Pancreas (tissue), 10 donors: ENCODE measurements around the gene DOCK10. TPM values are rescaled to one million over a fixed set of nuclear protein-coding genes. Genes with fewer than 3 reads are reported as not detected.
"Not testable (repeated sequence)": the region's sequence is repeated elsewhere in the genome, so short reads cannot be mapped to it uniquely, and the experiment has no call there.

Source experiments
- ATAC-seq, 4 donors: fragments of 200-7000 bp; cut with Tn5 transposase; one replicate each; pipeline versions ENCODE4 v1.8.0 to v1.9.1; 2020; ENCODE audit warnings: mild to moderate bottlenecking in 4 of 4, moderate library complexity in 4 of 4
- DNase-seq, 6 donors: peaks; one replicate each; pipeline ENCODE4 v3.0.0-alpha.2; 2020
- FAIRE-seq: peaks from 2 replicates; lab custom pipeline; 2012; peaks lifted over from hg19 to GRCh38; lab: Jason Lieb, UNC
- H3K27ac ChIP-seq, 4 donors: fragments of 200-600 bp; sonication (generic); 1 replicate in 3 of 4; 2 replicates in 1 of 4; pipeline versions ENCODE4 v1.5.0 to v1.8.0; 2020
- H3K27me3 ChIP-seq, 4 donors: fragments of 200-600 bp; one replicate each; pipeline ENCODE4 v1.8.0; 2021
- H3K36me3 ChIP-seq, 3 donors: fragments of 200-600 bp; sonication (generic) in 1 of 3; one replicate each; pipeline versions ENCODE4 v1.5.0 to v1.8.0; 2020 to 2021
- H3K4me1 ChIP-seq, 3 donors: fragments of 200-600 bp; one replicate each; pipeline ENCODE4 v1.8.0; 2021
- H3K4me3 ChIP-seq, 4 donors: fragments of 200-600 bp; sonication (generic) in 2 of 4; one replicate each; pipeline versions ENCODE4 v1.5.0 to v1.8.0; 2020 to 2021
- H3K9me3 ChIP-seq, 4 donors: fragments of 200-600 bp; one replicate each; pipeline ENCODE4 v1.8.0; 2021
- WGBS, 2 donors: extraction: QIAGEN DNeasy Blood & Tissue Kit; methylation state at CpG; one replicate each; pipeline ENCODE4 v1.1.7; 2013; 5-methylcytosine and 5-hydroxymethylcytosine counted together
- intact Hi-C, 3 donors: fragments of 100-400 bp; cut with DNase I; formaldehyde crosslinking; loops; one replicate each; pipeline versions ENCODE4 v1.11.1 to v1.14.2; 2022
- polyA plus RNA-seq, 2 donors: library from polyadenylated mRNA; stranded (reverse); fragments of 200-250 nt; gene quantifications; one replicate each; pipeline ENCODE4 v1.2.3, GENCODE V29; 2013
- total RNA-seq, 6 donors: library from RNA; stranded (reverse); fragmentation: NEBNext Ultra II Directional in 4 of 6; extraction: Animal tissue kit (Norgen Biotek cat#: 25700) in 4 of 6; gene quantifications; one replicate each; pipeline versions ENCODE4 v1.2.1 to v1.2.4, GENCODE V29; 2021 to 2023
- TF ChIP-seq, protein P1 (sequence below), 4 donors: fragments of 200-600 bp; sonication (generic) in 3 of 4; IDR thresholded peaks; one replicate each; pipeline versions ENCODE4 v1.5.0 to v1.8.0; 2021; ENCODE audit warnings: antibody characterized with exemption in 4 of 4
- donor health status: healthy with polysubstance abuse.
- donor health status: DM: no; HTN: no; CAD: no; lungs with moderate emphysema.
- donor health status: DM: no; HTN: no; CAD: no.
- donor health status: control.
- donor health status: control.
- donor health status: Bipolar disorder and iron deficiency.
- donor health status: DM: yes; HTN: yes; CAD: no.
- donor health status: DM: no; HTN: no; CAD: no.
- donor health status: DM: no; HTN: no; CAD: no.
- donor health status: DM: yes; HTN: yes; CAD: no.

DOCK10 gene
- total and polyA plus RNA-seq, 8 donors = 0.95 to 16.3 (median 2.7) TPM

DNA sequence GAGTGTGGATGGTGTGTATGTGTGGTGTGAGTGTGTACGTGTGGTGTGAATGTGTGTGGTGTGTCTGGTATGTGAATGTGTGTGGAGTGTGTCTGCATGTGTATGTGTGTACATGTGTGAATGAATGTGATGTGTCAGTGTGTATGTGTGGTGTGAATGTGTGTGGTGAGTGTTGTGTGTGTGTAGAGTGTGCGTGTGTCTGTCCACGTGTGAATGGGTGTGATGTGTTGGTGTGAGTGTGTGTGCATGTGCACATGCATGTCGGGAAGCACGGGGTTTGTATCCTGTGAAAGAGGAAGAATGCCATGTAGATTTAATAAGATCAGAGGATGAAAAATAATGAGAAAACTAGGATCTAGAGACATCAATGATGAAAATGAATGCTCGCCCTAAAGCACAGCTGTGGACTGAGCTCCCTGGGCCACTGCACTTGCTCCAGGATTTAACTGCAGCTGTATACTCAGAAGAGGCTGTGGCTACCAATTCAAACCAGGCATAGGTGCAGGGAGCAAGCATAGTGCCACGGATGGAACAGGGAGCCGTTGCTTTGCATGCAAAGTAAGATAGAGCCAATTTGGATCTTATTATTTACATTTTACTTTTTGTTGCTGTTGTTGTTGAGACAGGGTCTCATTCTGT, 122.7 kb downstream of the DOCK10 start:
- H3K27ac ChIP-seq = no peak overlapping the region
- no peak for FAIRE-seq
- no peaks in the 10 kb centered on the region for H3K9me3 ChIP-seq
- intact Hi-C loops = no loop called here
- 66 to 81% methylated on average over 8 of the region's 8 CpGs for WGBS, 2 donors
- DNase-seq = no peak
- H3K36me3 ChIP-seq = no peaks in the 10 kb centered on the region
- H3K27me3 ChIP-seq = no peaks in the 10 kb centered on the region
- ATAC-seq = no peak
- H3K4me3 ChIP-seq = no peak overlapping the region
- TF ChIP-seq, protein P1, sequence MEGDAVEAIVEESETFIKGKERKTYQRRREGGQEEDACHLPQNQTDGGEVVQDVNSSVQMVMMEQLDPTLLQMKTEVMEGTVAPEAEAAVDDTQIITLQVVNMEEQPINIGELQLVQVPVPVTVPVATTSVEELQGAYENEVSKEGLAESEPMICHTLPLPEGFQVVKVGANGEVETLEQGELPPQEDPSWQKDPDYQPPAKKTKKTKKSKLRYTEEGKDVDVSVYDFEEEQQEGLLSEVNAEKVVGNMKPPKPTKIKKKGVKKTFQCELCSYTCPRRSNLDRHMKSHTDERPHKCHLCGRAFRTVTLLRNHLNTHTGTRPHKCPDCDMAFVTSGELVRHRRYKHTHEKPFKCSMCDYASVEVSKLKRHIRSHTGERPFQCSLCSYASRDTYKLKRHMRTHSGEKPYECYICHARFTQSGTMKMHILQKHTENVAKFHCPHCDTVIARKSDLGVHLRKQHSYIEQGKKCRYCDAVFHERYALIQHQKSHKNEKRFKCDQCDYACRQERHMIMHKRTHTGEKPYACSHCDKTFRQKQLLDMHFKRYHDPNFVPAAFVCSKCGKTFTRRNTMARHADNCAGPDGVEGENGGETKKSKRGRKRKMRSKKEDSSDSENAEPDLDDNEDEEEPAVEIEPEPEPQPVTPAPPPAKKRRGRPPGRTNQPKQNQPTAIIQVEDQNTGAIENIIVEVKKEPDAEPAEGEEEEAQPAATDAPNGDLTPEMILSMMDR (IDR thresholded peaks at IDR 0.05) = no peak
- no peaks in the 10 kb centered on the region for H3K4me1 ChIP-seq

DNA sequence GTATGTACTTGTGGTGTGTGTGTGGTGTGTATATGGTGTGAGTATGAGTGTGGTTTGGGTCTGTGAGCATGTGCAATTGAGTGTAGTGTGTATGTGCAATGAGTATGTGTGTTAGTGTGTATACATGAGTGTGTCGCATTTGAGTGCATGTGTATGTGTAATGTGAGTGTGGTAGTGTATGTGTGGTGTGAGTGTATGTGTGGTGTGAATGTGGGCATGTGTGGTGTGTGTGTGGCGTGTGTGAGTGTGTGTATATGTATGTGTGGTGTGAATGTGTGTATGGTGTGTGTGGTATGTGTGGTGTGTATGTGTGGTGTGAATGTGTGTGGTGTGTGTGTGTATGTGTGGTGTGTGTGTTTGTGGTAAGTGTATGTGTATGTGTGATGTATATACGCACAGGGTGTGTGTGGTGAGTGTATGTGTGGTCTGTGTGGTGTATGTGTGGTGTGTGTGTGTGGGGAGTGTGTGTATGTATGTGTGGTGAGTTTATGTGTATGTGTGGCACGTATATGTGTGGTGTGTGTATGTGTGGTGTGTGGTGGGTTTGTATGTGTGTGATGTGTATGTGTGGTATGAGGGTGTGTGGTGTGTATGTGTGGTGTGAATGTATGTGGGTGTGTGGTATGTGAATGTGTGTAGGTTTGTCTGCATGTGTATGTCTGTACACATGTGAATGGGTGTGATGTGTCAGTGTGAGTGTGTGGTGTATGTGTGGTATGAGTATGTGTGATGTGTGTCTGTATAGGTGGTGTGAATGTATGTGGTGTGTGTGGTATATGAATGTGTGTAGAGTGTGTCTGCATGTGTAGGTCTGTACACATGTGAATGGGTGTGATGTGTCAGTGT, 123.4 kb downstream of the DOCK10 start:
- H3K36me3 ChIP-seq = no peaks in the 10 kb centered on the region
- no peaks in the 10 kb centered on the region for H3K9me3 ChIP-seq
- FAIRE-seq = no peak
- ATAC-seq = no peak
- H3K27me3 ChIP-seq = no peaks in the 10 kb centered on the region
- intact Hi-C loops = no loop called here
- 85 to 91% methylated on average over 4 of the region's 4 CpGs for WGBS, 2 donors
- TF ChIP-seq, protein P1 (IDR thresholded peaks at IDR 0.05) = no peak
- no peak overlapping the region for H3K4me3 ChIP-seq
- H3K4me1 ChIP-seq = no peaks in the 10 kb centered on the region
- no peak overlapping the region for H3K27ac ChIP-seq
- no peak for DNase-seq

DNA sequence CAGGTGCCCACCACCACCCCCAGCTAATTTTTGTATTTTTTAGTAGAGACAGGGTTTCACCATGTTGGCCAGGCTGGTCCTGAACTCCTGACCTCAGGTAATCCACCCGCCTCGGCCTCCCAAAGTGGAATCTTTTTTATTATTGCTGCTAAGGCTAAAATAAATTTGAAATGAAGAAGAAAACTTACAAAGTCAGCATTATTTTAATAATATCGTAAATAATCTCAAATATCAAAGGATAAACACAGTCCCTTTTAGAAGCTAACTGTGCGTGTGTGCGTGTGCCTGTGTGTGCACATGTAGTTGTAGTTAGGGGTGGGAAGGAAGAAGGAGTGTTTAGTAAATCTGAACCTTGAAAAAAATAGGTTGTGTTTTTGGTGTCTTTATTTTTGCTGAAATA, 125.0 kb downstream of the DOCK10 start:
- FAIRE-seq, H3K4me1 ChIP-seq, H3K36me3 ChIP-seq, DNase-seq, H3K9me3 ChIP-seq, intact Hi-C loops, H3K27ac ChIP-seq, H3K4me3 ChIP-seq, ATAC-seq, H3K27me3 ChIP-seq: not testable (repeated sequence)
- 83 to 86% methylated on average over 5 of the region's 5 CpGs for WGBS, 2 donors

DNA sequence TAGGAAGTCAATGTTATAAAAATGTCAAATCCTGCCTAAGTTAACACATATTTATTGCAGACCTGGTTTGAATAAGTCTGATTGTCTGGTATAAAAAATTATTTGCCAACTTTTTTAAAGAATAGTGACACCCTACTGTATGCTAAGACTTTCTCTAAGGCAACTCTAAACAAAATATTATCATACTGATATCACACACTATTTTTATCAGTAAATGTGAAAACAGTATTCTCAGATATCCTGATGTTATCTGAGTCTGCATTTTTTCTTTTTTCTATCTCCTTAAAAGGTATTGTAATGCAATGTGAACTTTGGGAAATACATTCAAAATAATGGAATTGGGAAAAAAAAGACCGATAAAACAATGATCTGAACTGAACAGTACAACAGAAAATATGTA, 127.1 kb downstream of the DOCK10 start:
- TF ChIP-seq, protein P1 (IDR thresholded peaks at IDR 0.05) = no peak
- FAIRE-seq (no peak), ATAC-seq (no peak), DNase-seq (no peak)
- no peaks in the 10 kb centered on the region for H3K36me3 ChIP-seq
- H3K4me1 ChIP-seq = peaks cover 0 to 4% (median 0%) of the 10 kb centered on the region in 3 donors
- intact Hi-C loops = no loop called here
- WGBS, 2 donors = 78 to 82% methylated on average over 1 of the region's 1 CpG
- H3K27me3 ChIP-seq = no peaks in the 10 kb centered on the region
- H3K27ac ChIP-seq = no peak overlapping the region
- H3K9me3 ChIP-seq = no peaks in the 10 kb centered on the region
- H3K4me3 ChIP-seq = no peak overlapping the region

DNA sequence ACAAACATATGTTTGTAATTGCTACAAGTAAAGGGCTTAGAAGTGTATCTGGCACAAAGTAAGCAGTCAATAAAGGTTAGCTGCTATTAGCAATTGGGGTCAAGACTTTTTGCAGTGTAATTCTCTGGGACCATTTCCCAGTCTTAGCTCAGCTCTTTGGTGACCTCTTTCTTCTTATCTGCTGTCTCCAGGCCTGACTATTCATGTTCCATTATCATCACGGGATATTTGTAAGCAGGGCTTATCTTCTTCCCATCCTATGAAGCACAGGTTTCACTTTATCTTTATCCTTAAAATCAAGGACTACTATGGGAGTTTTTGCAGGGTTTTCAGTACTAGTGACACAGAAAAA, 131.7 kb downstream of the DOCK10 start:
- peak in 3 of 4 donors; percentile 32 to 58 (median 47) for ATAC-seq
- peaks cover 0 to 6% (median 0%) of the 10 kb centered on the region in 3 donors for H3K4me1 ChIP-seq
- H3K36me3 ChIP-seq = no peaks in the 10 kb centered on the region
- no peak for DNase-seq
- H3K9me3 ChIP-seq = no peaks in the 10 kb centered on the region
- peak overlapping the region in 1 of 4 donors; percentile 17 for H3K27ac ChIP-seq
- no peak overlapping the region for H3K4me3 ChIP-seq
- intact Hi-C loops = no loop called here
- WGBS, 2 donors = 3 to 4% methylated on average over 1 of the region's 1 CpG
- no peak for FAIRE-seq
- TF ChIP-seq, protein P1 (IDR thresholded peaks at IDR 0.05) = no peak
- H3K27me3 ChIP-seq = no peaks in the 10 kb centered on the region
